ENCODE measurements around the gene SRRM3. TPM values are rescaled to one million over a fixed set of nuclear protein-coding genes. Genes with fewer than 3 reads are reported as not detected.

SRRM3 gene
- total RNA-seq, 4 donors from 2014 or later = 1.6 to 4.1 (median 2.8) TPM

DNA sequence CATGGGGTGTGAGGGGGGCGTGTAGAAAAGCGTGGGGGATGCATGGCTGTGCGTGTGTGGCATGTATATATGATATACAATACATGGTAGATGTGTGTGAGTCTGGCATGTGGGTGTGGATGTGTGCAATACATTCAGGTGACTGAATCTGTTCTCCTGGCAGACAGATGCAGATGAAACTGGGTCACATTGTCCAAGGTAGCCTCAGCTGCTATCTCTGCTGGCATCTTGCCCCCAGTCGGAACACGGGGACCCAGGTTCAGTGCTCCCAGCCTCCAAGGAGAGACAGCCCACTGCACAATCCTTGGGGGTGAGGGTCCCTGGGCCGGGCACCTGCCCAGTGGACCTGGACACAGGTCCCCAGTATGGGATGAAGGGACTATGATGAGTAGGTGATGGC lies 12.4 kb upstream of the SRRM3 start:
- no peaks in the 10 kb centered on the region for H3K36me3 ChIP-seq
- no peak overlapping the region for H3K27ac ChIP-seq
- H3K27me3 ChIP-seq = peaks cover 35% of the 10 kb centered on the region
- no peak overlapping the region for H3K4me3 ChIP-seq
- TF ChIP-seq POLR2A (IDR thresholded peaks at IDR 0.05) = no peak
- TF ChIP-seq, protein P1, sequence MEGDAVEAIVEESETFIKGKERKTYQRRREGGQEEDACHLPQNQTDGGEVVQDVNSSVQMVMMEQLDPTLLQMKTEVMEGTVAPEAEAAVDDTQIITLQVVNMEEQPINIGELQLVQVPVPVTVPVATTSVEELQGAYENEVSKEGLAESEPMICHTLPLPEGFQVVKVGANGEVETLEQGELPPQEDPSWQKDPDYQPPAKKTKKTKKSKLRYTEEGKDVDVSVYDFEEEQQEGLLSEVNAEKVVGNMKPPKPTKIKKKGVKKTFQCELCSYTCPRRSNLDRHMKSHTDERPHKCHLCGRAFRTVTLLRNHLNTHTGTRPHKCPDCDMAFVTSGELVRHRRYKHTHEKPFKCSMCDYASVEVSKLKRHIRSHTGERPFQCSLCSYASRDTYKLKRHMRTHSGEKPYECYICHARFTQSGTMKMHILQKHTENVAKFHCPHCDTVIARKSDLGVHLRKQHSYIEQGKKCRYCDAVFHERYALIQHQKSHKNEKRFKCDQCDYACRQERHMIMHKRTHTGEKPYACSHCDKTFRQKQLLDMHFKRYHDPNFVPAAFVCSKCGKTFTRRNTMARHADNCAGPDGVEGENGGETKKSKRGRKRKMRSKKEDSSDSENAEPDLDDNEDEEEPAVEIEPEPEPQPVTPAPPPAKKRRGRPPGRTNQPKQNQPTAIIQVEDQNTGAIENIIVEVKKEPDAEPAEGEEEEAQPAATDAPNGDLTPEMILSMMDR (IDR thresholded peaks at IDR 0.05) = no peak
- no peak for TF ChIP-seq EP300 (IDR thresholded peaks at IDR 0.05)
- TF ChIP-seq POLR2AphosphoS5 (IDR thresholded peaks at IDR 0.05) = no peak
- ATAC-seq = no peak
- H3K4me1 ChIP-seq = no peaks in the 10 kb centered on the region
- 78% methylated on average over 4 of the region's 6 CpGs; no CpG with 5 or more reads in 1 of the 2 donors for WGBS, 2 donors (ENCODE audit: low coverage in 1 of 2)
- H3K9me3 ChIP-seq = peaks cover 0 to 8% (median 0%) of the 10 kb centered on the region in 3 donors

DNA sequence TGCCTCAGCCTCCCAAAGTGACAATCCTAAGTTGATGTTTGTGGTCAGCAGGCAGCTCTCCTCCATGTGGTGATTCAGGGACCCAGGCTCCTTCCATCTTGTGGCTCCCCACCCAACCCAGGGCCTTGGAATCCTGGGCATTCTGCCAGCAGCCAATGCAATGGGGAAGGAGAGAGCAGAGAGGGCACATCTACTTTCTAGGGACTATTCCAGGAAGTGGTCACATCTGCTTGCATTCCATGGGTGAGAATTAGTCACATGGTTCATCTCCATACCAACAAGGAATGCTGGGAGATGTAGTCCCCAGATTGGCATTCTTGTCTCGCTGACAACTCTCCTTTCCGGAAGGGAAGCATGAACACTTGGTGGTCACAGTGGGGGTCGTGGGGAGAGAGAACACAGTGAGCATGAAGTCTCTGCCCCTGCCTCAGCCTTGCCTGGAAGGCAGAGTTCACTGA lies 9.9 kb upstream of the SRRM3 start:
- WGBS, 2 donors (ENCODE audit: low coverage in 1 of 2) = 0 to 25% methylated on average over 1 to 3 of the region's 3 CpGs
- no peak overlapping the region for H3K27ac ChIP-seq
- no peak for TF ChIP-seq POLR2A (IDR thresholded peaks at IDR 0.05)
- no peak for TF ChIP-seq POLR2AphosphoS5 (IDR thresholded peaks at IDR 0.05)
- no peak for TF ChIP-seq EP300 (IDR thresholded peaks at IDR 0.05)
- TF ChIP-seq, protein P1 (IDR thresholded peaks at IDR 0.05) = no peak

DNA sequence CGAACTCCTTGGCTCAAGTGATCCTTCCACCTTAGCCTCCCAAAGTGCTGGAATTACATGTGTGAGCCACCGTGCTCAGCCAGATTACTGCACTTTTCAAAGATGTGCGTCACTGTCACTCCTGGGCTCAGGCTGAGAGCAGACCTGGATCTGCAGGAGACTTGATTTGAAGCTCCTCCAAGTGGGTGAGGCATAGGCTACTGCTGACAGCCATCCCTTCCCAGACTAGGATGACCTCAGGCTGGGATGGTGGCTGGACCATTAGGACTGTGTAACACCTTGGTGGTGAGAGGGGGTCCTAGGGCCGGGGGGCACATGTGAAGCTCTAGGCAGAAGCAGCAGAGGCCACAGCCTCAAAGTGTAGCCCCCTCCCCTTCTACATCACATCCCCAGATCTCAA lies 8.2 kb upstream of the SRRM3 start:
- TF ChIP-seq POLR2AphosphoS5 (IDR thresholded peaks at IDR 0.05) (no peak), POLR2A (IDR thresholded peaks at IDR 0.05) (no peak), EP300 (IDR thresholded peaks at IDR 0.05) (no peak)
- TF ChIP-seq, protein P1 (IDR thresholded peaks at IDR 0.05) = no peak

More for the DNA sequence above, 9.9 kb upstream of the SRRM3 start:
- peaks cover 41% of the 10 kb centered on the region for H3K27me3 ChIP-seq
- peaks cover 0 to 8% (median 0%) of the 10 kb centered on the region in 3 donors for H3K9me3 ChIP-seq
- no peak overlapping the region for H3K4me3 ChIP-seq
- no peak for ATAC-seq
- H3K36me3 ChIP-seq = no peaks in the 10 kb centered on the region
- no peaks in the 10 kb centered on the region for H3K4me1 ChIP-seq

DNA sequence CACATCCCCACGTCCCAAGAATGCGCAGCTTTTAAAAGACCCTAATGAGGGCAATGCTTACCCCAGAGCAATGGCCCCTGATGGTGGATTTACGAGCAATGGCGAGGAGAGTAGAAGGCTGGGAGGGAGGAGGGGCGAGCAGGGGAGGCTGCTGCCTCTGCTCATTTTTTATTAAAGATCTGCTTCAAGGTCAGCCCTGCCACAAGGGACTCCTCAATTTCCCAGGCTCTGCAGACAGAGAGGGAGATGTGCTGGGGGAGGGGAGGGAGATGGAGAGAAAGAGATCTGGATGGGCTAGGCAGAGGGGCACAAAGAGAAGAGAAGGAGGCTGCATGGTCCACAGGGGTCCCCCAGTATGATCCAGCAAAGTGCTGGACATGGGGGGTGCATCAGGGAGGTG lies 7.8 kb upstream of the SRRM3 start:
- 0 to 40% methylated on average over 1 of the region's 5 CpGs for WGBS, 2 donors (ENCODE audit: low coverage in 1 of 2)
- Histone ChIP-seq H3K4me3 (no peak overlapping the region), H3K36me3 (no peaks in the 10 kb centered on the region), H3K27ac (no peak overlapping the region), H3K9me3 (peaks cover 0 to 8% (median 0%) of the 10 kb centered on the region in 3 donors), H3K27me3 (peaks cover 49% of the 10 kb centered on the region), H3K4me1 (no peaks in the 10 kb centered on the region)
- TF ChIP-seq, protein P1 (IDR thresholded peaks at IDR 0.05) = no peak
- TF ChIP-seq EP300 (IDR thresholded peaks at IDR 0.05) (no peak), POLR2A (IDR thresholded peaks at IDR 0.05) (no peak), POLR2AphosphoS5 (IDR thresholded peaks at IDR 0.05) (no peak)
- ATAC-seq = no peak

More for the DNA sequence above, 8.2 kb upstream of the SRRM3 start:
- no peak overlapping the region for H3K27ac ChIP-seq
- H3K4me1 ChIP-seq = no peaks in the 10 kb centered on the region
- peak; percentile 34 for ATAC-seq
- peaks cover 0 to 8% (median 0%) of the 10 kb centered on the region in 3 donors for H3K9me3 ChIP-seq
- H3K36me3 ChIP-seq = no peaks in the 10 kb centered on the region
- H3K4me3 ChIP-seq = no peak overlapping the region
- WGBS, 2 donors (ENCODE audit: low coverage in 1 of 2) = 71% methylated on average over 3 of the region's 4 CpGs; no CpG with 5 or more reads in 1 of the 2 donors
- peaks cover 46% of the 10 kb centered on the region for H3K27me3 ChIP-seq

DNA sequence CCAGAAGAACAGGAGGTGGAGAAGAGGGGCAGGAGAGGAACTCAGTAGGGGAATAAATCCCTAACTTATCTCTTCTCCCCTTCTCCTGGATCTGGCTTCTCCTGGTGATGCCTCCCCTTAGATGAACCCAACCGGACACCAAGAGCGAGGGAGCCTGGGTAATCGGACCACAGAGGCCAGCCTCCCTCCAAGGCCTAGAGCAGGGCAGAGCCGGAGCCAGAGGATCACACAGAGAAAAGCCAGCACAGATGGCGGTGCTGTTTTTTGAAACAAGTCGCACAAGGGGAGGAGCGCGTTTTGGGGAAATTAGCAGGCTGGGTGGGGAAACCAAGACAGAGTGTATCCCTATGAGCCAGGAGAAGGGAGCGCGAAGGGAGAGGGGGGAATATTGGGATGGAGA lies 4.9 kb upstream of the SRRM3 start:
- H3K36me3 ChIP-seq = no peaks in the 10 kb centered on the region
- H3K9me3 ChIP-seq = peaks cover 0 to 2% (median 0%) of the 10 kb centered on the region in 3 donors
- peaks cover 0 to 6% (median 0%) of the 10 kb centered on the region in 3 donors for H3K4me1 ChIP-seq
- H3K27me3 ChIP-seq = peaks cover 78% of the 10 kb centered on the region
- no peak for ATAC-seq
- WGBS, 2 donors (ENCODE audit: low coverage in 1 of 2) = 89 to 95% methylated on average over 4 to 10 of the region's 10 CpGs
- no peak overlapping the region for H3K27ac ChIP-seq
- TF ChIP-seq, protein P1 (IDR thresholded peaks at IDR 0.05) = no peak
- TF ChIP-seq EP300 (IDR thresholded peaks at IDR 0.05) (no peak), POLR2A (IDR thresholded peaks at IDR 0.05) (no peak), POLR2AphosphoS5 (IDR thresholded peaks at IDR 0.05) (no peak)
- H3K4me3 ChIP-seq = no peak overlapping the region

All from gastroesophageal sphincter (tissue), 4 donors.